ENCODE data around the gene RAD51B.

DNA sequence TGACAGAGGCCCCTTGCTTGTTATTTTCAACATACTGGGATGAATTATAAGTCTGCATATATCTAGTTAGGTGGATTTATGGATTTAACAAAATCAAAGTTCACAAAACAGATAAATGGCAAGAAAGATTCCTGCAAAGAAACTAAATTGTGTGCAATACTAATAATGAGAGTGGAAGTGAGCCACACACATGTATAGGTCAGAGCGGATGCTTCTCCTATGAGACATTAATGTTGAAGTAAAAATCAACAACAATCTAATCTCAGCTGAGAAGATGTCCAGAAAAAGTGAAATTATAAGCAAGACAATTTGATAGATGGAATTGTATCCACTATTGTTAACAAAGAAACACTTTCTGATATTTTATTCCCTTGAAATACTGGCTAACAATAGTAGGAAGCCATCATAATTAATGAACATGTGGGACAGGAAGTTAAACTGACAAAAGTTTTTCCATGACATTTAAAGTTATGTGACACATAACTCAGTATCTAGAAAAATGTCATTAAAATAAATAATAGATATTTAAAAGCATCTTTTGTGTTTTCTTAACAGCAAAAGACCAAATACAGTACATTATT is 39.7 kb downstream of the RAD51B start:
- TF ChIP-seq CTCF (IDR thresholded peaks at IDR 0.05), result no peak
- no peak for TF ChIP-seq POLR2A (IDR thresholded peaks at IDR 0.05)

Measured in thyroid gland (tissue), 4 donors.